HG03575 (cell line): ENCODE results near the gene BCL2L11.
A peak's percentile ranks its signal among the peaks of the same experiment; 100 is the strongest.
"Not testable (repeated sequence)": the region's sequence is repeated elsewhere in the genome, so short reads cannot be mapped to it uniquely, and the experiment has no call there.

Experiments
- ATAC-seq: cut with Tn5 transposase; IDR thresholded peaks from one replicate; pipeline ENCODE4 v1.9.1; 2021; ENCODE audit not compliant: unreplicated experiment, insufficient number of reproducible peaks, low FRiP score; ENCODE audit errors: extremely low read depth

Gene BCL2L11, protein sequence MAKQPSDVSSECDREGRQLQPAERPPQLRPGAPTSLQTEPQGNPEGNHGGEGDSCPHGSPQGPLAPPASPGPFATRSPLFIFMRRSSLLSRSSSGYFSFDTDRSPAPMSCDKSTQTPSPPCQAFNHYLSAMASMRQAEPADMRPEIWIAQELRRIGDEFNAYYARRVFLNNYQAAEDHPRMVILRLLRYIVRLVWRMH

DNA sequence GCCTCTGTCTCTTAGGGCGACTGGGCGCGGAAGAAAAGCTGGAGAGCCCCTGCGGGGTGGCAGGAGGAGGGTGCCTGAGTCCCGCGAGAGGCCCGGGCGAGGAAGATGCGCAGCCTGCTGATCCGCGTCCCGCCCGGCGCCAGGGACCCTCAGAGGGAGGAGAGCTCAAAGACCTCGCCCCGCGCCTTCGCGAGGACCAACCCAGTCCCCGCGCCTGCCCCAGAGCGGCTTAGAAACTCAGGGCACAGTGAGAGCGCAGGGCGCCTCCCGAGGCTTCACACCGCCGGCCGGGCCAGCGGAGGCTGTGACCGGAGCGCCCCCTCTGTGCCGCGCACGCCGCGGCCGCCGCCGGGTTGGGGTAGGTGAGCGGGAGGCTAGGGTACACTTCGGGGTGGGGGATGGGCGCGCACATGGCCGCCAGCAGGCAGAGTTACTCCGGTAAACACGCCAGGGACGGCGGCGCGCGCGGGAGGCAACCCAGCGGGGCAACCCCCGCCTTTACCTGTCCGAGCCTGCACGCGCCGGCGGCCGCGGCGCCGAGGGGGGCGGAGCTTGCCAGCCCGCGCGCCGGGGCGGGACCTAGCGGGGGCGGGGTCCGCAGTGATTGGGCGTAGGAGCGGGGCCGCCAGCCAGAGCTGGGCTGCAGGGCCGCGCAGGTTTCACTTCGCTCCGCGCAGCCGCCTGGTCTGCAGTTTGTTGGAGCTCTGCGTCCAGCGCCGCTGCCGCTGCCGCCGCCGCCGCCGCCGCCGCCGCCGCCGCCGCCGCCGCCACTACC is at the start of gene BCL2L11:
BCL2L11 (plus strand) TSS at position 662 of the 775 bp plus-strand sequence. CDS start 2,832 bp downstream, outside the sequence.
- ATAC-seq, result no peak

DNA sequence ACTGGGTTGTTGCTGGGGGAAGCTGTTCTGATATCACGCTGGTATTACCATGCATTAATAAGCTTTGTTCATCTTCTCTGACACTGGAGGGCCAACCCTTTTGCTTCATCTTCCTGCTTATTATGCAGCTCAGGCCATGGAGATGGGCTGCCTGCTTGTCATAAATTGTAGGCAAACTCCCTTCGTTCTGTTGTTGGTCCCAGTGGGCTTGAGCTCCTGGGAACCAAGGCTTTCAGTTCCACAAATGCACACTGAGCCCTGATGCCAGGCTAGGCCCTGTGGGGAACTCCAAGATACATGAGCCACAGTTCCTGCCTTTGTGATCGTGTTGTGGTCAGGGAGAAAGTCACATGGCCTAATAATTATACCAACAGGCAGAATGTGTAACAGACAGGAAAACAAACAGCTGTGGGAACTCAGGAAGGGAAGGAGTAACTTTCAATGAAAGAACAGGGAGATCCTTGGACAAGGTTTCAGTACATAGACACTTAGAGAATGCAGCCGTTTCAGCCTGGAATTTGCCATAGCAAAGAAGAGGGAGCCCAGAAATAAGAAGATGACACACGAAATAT is 49.0 kb upstream of the BCL2L11 start:
- ATAC-seq, result no peak

- no peak for ATAC-seq
Measured at GRCh38 chr2:111072220-111072871, 48.4 kb upstream of the BCL2L11 start.

- not testable (repeated sequence) for ATAC-seq
Measured at GRCh38 chr2:111082659-111083058, 38.1 kb upstream of the BCL2L11 start.

GRCh38 chr2:111091811-111092211 is 28.9 kb upstream of the BCL2L11 start:
- no peak for ATAC-seq

DNA sequence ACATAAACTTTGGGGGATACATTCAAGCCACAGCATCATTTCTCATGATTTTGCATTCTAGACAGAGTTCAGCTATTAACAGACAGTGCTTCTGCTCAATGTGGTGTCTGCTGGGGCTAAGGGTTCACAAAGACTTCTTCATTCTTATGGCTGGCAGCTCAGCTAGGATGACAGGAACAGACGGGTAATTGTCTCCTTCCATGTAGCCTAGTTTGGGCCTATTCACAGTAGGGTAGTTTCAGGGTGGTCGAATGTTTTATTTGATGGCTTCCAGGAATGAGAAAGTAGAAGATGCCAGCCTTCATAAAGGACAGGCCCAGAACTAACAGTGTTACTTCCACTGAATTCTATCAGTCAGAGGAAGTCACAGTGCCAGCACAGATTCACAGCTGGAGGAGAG is 26.0 kb upstream of the BCL2L11 start:
- no peak for ATAC-seq

- ATAC-seq, result no peak
Measured at GRCh38 chr2:111095434-111095833, 25.3 kb upstream of the BCL2L11 start.

- ATAC-seq, result no peak
Measured at GRCh38 chr2:111099402-111099801, 21.3 kb upstream of the BCL2L11 start.

DNA sequence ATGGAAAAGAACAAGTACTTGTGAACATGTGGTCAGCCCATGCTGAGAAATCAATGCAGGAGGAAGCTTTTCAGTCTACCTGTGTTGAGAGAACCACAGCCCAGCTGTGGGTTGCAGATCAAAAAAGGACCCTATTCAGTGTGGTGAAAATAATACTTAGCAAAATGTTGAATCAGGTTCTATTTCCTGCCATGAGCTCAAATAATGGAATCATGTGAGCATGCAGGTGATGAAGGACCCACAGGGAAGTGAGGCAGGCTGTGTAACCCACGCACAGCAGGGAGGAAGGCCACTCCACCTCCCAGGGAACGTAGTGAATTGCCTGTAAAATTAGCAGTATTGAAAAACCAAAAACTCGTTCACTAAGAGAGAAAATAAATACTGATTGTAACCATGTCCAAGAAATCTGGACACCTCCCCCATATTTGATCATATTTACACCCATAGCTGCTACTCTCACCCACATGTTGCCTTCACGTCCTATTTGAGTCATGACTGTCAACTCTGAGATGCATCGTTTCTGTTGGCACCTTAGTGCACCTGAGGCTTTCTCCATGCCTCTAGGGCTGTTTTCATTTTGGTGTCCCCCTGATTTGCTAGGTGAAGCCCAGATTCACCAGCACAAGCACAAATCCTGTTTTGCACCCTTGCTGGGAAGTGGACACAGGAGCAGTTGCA is 20.5 kb upstream of the BCL2L11 start:
- ATAC-seq, result no peak

GRCh38 chr2:111100765-111101162 is 19.9 kb upstream of the BCL2L11 start:
- peak; percentile 77 for ATAC-seq

GRCh38 chr2:111101592-111101991 is 19.1 kb upstream of the BCL2L11 start:
- no peak for ATAC-seq

- ATAC-seq, result no peak
Measured at GRCh38 chr2:111102216-111102615, 18.5 kb upstream of the BCL2L11 start.

GRCh38 chr2:111105926-111106325 is 14.8 kb upstream of the BCL2L11 start:
- ATAC-seq, result no peak

GRCh38 chr2:111106706-111107105 is 14.0 kb upstream of the BCL2L11 start:
- no peak for ATAC-seq

DNA sequence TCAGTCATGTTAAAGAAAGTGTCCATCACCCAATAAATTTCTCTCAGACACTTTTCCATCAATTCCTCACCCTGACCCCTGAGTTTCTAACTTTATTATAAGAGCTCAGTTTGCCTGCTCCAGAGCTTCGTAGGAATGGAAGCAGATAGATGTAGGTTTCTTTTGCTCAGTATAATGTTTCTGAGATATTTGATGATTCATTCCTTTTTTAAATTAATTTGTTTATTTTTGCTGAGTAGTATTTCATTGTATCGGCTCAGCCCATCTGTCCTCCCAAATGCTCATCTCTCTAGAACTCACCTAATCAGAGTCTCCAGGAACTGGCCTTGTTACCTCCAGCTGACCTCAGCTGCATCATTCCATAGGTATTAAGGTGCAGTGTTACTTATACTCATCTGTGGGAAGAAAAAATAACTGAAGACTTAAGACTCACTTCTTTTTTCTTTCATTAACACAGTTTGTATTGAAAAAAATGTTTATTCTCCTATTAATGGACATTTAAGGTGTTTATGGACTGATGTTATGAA is 11.9 kb upstream of the BCL2L11 start:
- ATAC-seq, result no peak

GRCh38 chr2:111111101-111111755 is 9.5 kb upstream of the BCL2L11 start:
- ATAC-seq, result no peak

- ATAC-seq, result no peak
Measured at GRCh38 chr2:111113838-111114237, 6.9 kb upstream of the BCL2L11 start.

DNA sequence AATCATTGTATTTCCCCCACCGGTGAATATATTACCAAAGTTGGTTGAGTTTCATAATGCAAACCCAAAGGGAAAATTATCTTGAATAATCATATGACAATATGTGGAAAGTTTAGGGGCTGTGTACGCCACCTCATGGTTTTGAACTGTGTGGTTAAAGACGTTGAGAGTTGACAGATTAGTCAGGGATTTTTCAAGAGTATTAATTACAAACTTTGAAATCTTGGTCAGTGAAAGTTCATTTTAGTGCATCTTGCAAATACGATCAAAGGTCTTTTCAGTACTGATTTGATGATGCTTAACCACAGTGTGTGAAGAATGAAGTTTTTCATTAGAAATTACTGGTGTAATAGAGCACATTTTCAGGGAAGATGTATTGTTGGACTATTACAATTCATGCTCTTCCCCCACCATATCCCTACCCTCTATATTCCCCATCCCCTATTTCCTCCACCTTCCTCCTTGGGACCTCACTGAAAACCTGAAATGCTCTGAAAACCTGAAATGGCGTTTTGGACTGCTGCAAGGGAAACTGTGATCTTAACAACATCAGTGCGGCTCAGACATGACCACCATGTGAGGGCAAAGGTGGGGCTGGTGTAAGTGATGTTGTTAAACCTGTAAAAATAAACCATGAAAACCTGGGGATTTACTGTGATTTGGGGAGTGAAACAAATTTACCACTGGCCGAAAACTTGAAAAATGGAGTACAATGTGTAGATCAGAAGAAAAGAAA is 4.5 kb upstream of the BCL2L11 start:
- ATAC-seq, result no peak
